ENCODE measurements around the gene LCN6. TPM values are rescaled to one million over a fixed set of nuclear protein-coding genes. Genes with fewer than 3 reads are reported as not detected.

LCN6 gene
- total and polyA plus RNA-seq, 10 of the 15 experiments (the other 5 are each of a cell fraction or from before 2014, with no cell fraction given): not detected

DNA sequence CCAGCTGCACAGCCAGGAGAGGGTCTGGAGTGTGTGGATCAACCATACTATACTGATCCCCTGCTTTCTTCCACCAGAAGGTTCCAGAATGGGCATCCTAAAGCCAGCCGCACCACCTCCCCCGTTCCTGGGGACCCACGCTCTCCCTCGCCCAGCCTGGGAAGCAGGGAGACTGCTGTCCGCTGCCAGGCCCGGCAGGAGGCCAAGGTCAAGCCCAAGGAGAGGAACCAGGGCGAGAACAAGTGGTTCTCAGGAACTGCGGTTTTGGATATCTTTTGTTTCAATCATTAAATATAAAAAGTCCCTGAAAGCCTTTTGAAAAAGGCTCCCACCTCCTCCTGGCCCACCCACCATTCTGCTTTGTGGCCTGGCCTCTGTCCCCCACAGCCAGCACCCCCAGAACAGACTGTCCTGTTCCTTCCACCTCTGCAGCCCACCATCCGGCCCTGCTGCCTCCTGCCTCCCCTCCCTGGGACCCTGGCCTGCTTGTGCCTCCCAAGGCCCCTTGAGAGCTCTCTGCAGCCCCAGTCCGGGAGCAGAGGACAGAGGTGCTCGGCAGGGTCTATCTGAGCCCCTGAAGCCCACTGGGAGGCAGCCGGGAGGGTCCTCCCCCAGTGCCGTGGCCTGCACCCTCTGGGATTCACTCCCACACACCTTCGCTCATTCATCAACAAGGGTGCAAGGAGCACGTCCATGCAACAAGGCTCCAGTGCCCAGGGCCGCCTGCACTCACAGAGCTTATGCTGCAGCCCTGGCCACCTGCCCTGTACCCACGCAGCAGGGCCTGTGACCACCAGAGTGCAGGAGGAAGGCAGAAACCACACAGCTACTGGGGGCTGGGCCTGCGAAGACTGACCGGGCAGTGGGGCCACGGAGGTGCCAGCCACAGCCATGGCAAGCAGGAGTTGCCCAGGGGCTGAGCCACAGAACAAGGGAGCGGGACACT, 614 bp upstream of the LCN6 start (continued):
- TF ChIP-seq POLR2A (IDR thresholded peaks at IDR 0.05; ENCODE audit: low read depth, low read length) (no peak), STAT3 (IDR thresholded peaks at IDR 0.05; ENCODE audit: low read depth, low read length) (no peak), SIX5 (IDR thresholded peaks at IDR 0.05; ENCODE audit: low read depth, low read length, severe bottlenecking) (no peak)

DNA sequence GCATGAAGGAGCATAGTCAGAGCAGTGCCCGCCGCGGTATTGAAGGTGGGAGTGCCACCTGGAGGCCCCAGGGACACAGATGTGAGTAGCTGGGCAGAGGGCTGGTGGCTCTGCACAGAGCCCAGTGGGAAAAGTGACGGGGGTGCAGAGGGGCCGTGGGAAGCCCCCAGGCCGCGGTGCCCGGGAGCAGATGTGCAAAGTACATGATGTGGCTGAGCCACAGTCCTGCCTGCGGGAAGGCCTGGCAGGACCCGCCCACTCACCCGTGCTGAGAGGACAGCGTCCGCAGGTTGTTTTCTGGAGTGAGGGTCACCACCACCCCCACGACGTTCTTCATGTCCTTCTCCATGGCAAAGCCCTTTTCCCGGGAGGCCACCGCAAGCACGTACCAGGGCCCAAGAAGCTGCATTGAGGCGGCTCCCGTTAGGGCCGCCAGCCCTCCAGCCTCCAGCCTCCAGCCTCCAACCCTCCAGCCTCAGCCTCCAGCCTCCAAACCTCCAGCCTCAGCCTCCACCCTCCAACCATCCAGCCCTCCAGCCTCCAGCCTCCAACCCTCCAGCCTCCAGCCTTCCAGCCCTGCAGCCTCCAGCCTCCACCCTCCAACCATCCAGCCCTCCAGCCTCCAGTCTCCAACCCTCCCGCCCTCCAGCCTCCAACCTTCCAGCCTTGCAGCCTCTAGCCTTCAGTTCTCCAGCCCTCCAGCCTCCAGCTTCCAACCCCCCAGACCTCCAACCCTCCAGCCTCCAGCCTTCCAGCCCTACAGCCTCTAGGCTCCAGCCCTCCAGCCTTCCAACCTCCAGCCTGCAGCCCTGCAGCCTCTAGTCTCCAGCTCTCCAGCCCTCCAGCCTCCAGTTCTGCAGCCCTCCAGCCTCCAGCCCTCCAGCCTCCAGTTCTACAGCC, 914 bp downstream of the LCN6 start:
- Histone ChIP-seq H3K79me2 (ENCODE audit: control insufficient read depth, insufficient read depth, low read length) (no peaks in the 10 kb centered on the region), H4K20me1 (ENCODE audit: control insufficient read depth, insufficient read depth) (no peaks in the 10 kb centered on the region), H3K36me3 (ENCODE audit: control insufficient read depth in 2 of 2, insufficient read depth in 2 of 2, low read length in 1 of 2) (no peaks in the 10 kb centered on the region), H3K27me3 (replicated peaks in 1 of 2; ENCODE audit: control insufficient read depth in 2 of 2, insufficient read depth in 2 of 2, low read length in 1 of 2) (no peaks in the 10 kb centered on the region; a peak in 2 of 4 replicates), H3K9me3 (replicated peaks; ENCODE audit: control insufficient read depth, insufficient read depth, low read length) (peaks cover 13% of the 10 kb centered on the region), H3K4me1 (ENCODE audit: control insufficient read depth, insufficient read depth, low read length) (no peaks in the 10 kb centered on the region), H3K4me2 (ENCODE audit: control insufficient read depth, insufficient read depth) (no peak overlapping the region), H3K27ac (ENCODE audit: control insufficient read depth, insufficient read depth) (no peak overlapping the region), H3K9ac (ENCODE audit: control insufficient read depth, insufficient read depth, low read length) (no peak overlapping the region), H2AFZ (ENCODE audit: control insufficient read depth, low read depth, low read length) (no peak overlapping the region), H3K4me3 (no peak overlapping the region)
- 38% methylated on average over 18 of the region's 22 CpGs for WGBS (ENCODE audit: insufficient coverage, insufficient replicate concordance, low lambda C conversion rate, missing lambda C conversion rate)
- FAIRE-seq: no peak
- SMC1A ChIA-PET (ENCODE audit: uncharacterized antibody, unreplicated experiment): no interaction called here
- CTCF ChIA-PET: no interaction called here
- TF ChIP-seq, protein P1, sequence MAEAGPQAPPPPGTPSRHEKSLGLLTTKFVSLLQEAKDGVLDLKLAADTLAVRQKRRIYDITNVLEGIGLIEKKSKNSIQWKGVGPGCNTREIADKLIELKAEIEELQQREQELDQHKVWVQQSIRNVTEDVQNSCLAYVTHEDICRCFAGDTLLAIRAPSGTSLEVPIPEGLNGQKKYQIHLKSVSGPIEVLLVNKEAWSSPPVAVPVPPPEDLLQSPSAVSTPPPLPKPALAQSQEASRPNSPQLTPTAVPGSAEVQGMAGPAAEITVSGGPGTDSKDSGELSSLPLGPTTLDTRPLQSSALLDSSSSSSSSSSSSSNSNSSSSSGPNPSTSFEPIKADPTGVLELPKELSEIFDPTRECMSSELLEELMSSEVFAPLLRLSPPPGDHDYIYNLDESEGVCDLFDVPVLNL (IDR thresholded peaks at IDR 0.05; ENCODE audit: low read depth, low read length): no peak
- intact Hi-C loops (cut with micrococcal nuclease; ENCODE audit: unreplicated experiment): no loop called here
- DNase-seq (ENCODE audit: low read depth, low spot score): no peak
- ATAC-seq: no peak
- POLR2A ChIA-PET: no interaction called here
- RAD21 ChIA-PET (ENCODE audit: unreplicated experiment): no interaction called here
- in situ Hi-C loops (cut with MboI): no loop called here
- no TSS peak for BruUV-seq (replicated peaks)
